Retinal pigment epithelial cell (primary cell): ENCODE data around the gene ZNF575.

ENCODE experiments used
- DNase-seq: peaks from one replicate; pipeline ENCODE4 v3.0.0-alpha.2; 2010; ENCODE audit warnings: low read depth
- H3K4me3 ChIP-seq: 2 replicates; pipeline ENCODE4 v1.5.1; 2011; ENCODE audit warnings: mild to moderate bottlenecking, low read length, control low read depth, moderate library complexity
- TF ChIP-seq, protein P1 (sequence below): conservative IDR thresholded peaks from 2 replicates; pipeline ENCODE4 v1.5.1; 2011; ENCODE audit warnings: low read depth, low read length, control low read depth, inconsistent platforms

Gene ZNF575

DNA sequence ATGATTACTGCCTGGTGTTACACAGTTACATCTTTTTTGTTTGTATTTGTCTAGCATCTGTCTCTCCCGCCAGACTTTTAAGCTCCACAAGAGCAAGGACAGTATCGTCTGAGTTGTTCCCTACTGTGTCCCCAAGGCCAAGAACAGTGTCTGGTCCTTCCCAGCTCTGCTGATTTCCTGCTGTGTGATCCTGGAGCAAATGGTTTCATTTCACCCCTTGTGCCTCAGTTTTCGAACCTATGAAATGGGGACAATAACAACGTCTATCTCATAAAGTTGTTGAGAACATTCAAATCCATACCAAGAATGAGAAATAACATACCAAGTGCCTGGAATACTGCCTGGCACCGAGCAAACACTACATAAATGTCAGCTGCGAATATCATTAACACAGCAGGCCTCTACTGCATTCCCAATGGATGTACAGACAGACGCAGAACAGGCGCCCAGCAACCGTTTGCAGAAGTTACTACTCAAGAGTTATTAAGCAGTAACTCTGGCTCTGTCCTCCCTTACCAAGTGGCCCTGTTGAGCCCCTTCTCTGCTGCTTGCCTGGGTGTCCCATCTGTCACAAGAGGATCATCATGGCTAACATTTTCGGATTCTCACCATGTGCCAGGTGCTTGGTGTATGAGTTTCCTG, 30.9 kb downstream of the ZNF575 start:
- no peak for DNase-seq
- no peak overlapping the region for H3K4me3 ChIP-seq
- TF ChIP-seq, protein P1, sequence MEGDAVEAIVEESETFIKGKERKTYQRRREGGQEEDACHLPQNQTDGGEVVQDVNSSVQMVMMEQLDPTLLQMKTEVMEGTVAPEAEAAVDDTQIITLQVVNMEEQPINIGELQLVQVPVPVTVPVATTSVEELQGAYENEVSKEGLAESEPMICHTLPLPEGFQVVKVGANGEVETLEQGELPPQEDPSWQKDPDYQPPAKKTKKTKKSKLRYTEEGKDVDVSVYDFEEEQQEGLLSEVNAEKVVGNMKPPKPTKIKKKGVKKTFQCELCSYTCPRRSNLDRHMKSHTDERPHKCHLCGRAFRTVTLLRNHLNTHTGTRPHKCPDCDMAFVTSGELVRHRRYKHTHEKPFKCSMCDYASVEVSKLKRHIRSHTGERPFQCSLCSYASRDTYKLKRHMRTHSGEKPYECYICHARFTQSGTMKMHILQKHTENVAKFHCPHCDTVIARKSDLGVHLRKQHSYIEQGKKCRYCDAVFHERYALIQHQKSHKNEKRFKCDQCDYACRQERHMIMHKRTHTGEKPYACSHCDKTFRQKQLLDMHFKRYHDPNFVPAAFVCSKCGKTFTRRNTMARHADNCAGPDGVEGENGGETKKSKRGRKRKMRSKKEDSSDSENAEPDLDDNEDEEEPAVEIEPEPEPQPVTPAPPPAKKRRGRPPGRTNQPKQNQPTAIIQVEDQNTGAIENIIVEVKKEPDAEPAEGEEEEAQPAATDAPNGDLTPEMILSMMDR = no peak

DNA sequence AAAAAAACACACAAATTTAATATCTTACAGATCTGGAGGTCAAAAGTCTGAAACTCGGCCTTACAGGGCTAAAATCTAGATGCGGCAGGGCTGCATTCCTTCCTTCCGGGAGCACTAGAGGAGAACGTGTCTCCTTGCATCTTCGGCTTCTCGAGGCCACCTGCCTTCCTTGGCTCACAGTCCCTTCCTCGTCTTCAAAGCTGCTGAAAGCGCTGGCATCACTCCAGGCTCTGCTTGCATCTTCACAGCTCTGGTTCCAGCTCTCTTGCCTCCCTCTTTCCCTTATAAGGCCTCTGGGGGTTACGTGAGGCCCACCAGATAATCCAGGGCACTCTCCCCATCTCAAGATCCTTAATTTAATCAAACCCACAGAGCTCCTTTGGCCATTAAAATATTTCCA, 31.8 kb downstream of the ZNF575 start:
- no peak for DNase-seq
- H3K4me3 ChIP-seq = no peak overlapping the region
- TF ChIP-seq, protein P1 = no peak

DNA sequence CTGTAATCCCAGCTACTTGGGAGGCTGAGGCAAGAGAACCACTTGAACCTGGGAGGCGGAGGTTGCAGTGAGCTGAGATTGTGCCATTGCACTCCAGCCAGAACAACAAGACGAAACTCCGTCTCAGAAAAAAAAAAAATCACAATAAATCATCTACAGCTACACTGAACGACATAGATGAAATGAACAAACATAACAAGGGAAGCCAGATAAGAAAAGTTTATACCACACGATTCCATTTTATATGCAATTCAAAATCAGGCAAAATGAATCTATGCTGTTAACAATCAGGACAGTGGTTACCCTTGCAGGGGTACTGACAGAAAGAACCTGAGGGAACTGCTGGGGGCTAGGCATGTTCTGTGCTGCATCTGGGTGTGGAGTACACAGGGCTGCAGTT, 36.7 kb downstream of the ZNF575 start:
- DNase-seq = no peak
- H3K4me3 ChIP-seq = no peak overlapping the region
- TF ChIP-seq, protein P1 = no peak

DNA sequence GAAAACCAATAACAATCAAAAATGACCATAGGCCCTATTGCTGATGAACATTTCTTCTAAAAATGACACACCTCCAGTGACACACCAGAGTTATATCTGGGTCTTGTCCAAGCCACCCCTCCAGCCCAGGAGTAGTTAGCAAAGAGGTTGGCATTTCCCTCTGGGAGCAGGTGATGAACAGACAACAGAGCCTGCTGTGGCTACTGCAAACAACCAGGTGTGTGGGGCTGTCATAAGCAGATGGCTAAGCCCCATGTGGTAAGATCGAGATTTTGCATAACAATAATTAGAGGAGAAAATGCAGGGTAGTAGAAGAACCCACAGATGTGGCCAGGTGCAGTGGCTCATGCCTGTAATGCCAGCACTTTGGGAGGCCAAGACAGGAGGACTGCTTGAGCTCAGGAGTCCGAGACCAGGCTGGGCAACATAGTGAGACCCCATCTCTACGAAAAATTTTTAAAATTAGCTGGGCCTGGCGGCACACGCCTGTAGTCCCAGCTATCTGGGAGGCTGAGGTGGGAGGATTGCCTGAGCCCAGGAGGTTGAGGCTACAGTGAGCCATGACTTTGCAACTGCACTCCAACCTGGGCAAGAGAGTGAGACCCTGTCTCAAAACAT, 37.3 kb downstream of the ZNF575 start:
- TF ChIP-seq, protein P1 = no peak
- H3K4me3 ChIP-seq = no peak overlapping the region
- no peak for DNase-seq

DNA sequence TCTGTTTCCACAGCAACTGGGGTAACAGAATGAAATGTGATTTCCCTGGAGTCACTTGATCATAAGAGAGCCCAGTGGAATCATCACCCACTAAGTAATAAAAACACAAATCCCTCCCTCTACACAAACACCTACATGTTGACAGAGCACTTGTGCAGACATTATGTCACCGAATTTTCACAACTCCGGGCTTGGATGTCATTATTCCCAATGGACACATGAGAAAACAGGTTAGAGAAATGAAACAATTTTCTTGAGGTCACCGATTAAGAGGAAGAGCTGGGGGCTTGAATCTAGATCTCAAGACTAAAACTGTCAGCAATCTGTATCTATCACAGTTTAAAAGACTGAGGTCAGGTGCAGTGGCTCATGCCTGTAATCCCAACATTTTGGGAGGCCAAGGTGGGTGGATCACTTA, 39.2 kb downstream of the ZNF575 start:
- no peak overlapping the region for H3K4me3 ChIP-seq
- no peak for DNase-seq
- TF ChIP-seq, protein P1 = no peak

DNA sequence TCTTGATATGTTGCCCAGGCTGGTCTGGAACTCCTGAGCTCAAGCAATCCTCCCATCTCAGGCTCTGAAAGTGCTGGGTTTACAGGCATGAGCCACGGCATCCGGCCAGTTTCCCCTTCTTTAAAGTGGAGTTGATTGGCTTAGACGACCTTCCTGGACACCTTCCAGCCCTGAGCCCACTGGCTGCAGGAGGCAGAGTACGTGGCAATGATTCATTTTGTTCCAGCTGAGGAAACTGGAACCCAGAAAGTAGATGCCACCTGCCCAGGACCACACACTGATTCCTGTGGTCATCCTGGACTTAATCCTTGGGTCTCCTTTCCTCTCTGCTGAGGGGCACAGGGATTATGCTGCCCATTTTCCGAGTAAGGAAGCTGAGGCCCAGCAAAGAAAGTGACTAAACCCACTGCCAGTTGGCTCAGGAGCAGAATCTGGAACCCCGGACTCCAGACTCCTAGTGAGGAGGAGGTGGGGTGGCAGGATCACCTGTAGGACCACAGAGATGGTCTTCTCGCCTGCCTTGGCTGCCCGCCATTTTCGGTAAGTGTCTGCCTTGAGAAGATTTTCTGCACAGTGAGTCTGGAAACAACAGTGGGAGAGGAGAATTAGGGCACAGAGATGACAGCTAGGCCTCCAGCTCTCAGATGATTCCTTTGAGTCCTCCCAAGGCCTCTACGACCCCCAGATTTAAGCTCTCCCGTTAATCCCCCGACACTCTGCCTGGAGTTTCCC, 41.6 kb downstream of the ZNF575 start:
- H3K4me3 ChIP-seq = peak overlapping the region; percentile 92
- TF ChIP-seq, protein P1 = no peak
- DNase-seq = no peak
